Muscle of arm (tissue), 14 donors: ENCODE results near the gene MRGPRX2. TPM values are rescaled to one million over a fixed set of nuclear protein-coding genes. Genes with fewer than 3 reads are reported as not detected.

Experiments used
- DNase-seq: peaks from one replicate; pipeline ENCODE4 v3.0.0-alpha.2; 2013
- long read RNA-seq, 11 donors: transcript quantifications; one replicate each; lab custom pipeline, GENCODE V29; 2026
- polyA plus RNA-seq, 12 donors: library from polyadenylated mRNA; unstranded; fragments of 120-200 nt; gene quantifications; one replicate each; pipeline ENCODE4 v1.2.1, GENCODE V29; 2013; ENCODE audit not compliant: insufficient read length in 12 of 12

MRGPRX2 gene
- under 1 TPM in 1 of 12 donors, not detected in 11; 0.08 TPM for polyA plus RNA-seq
- long read RNA-seq, donor 1, result 0 reads
- long read RNA-seq, donor 2, result 0 reads
- long read RNA-seq, donor 3, result 0 reads
- long read RNA-seq, donor 4, result 0 reads
- long read RNA-seq, donor 5, result 0 reads
- long read RNA-seq, donor 6, result 0 reads
- long read RNA-seq, donor 7, result 0 reads
- long read RNA-seq, donor 8, result 0 reads
- long read RNA-seq, donor 9, result 0 reads
- long read RNA-seq, donor 10, result 0 reads
- long read RNA-seq, donor 11, result 0 reads

GRCh38 chr11:19060629-19061028, at the start of gene MRGPRX2:
TSS of gene MRGPRX2 (minus strand) at chr11:19060717. CDS start at chr11:19056402, 4,315 bp downstream.
- no peak for DNase-seq

GRCh38 chr11:19110295-19110694, 49.8 kb upstream of the MRGPRX2 start:
- no peak for DNase-seq

GRCh38 chr11:19107125-19107524, 46.6 kb upstream of the MRGPRX2 start:
- DNase-seq, result no peak

- DNase-seq, result no peak
Measured at GRCh38 chr11:19105011-19105410, 44.5 kb upstream of the MRGPRX2 start.

GRCh38 chr11:19102521-19102900, 42.0 kb upstream of the MRGPRX2 start:
- DNase-seq, result no peak

GRCh38 chr11:19101796-19102520, 41.4 kb upstream of the MRGPRX2 start:
- no peak for DNase-seq

GRCh38 chr11:19100885-19101284, 40.4 kb upstream of the MRGPRX2 start:
- no peak for DNase-seq

- DNase-seq, result no peak
Measured at GRCh38 chr11:19099093-19099492, 38.6 kb upstream of the MRGPRX2 start.

GRCh38 chr11:19094859-19095258, 34.3 kb upstream of the MRGPRX2 start:
- no peak for DNase-seq

GRCh38 chr11:19093976-19094375, 33.5 kb upstream of the MRGPRX2 start:
- no peak for DNase-seq

GRCh38 chr11:19092850-19093249, 32.3 kb upstream of the MRGPRX2 start:
- no peak for DNase-seq

- no peak for DNase-seq
Measured at GRCh38 chr11:19092342-19092741, 31.8 kb upstream of the MRGPRX2 start.

- no peak for DNase-seq
Measured at GRCh38 chr11:19091366-19091765, 30.8 kb upstream of the MRGPRX2 start.

GRCh38 chr11:19089421-19089820, 28.9 kb upstream of the MRGPRX2 start:
- no peak for DNase-seq

- no peak for DNase-seq
Measured at GRCh38 chr11:19088791-19089190, 28.3 kb upstream of the MRGPRX2 start.

- no peak for DNase-seq
Measured at GRCh38 chr11:19087658-19088057, 27.1 kb upstream of the MRGPRX2 start.

GRCh38 chr11:19084661-19085315, 24.3 kb upstream of the MRGPRX2 start:
- no peak for DNase-seq

- DNase-seq, result no peak
Measured at GRCh38 chr11:19083166-19083565, 22.6 kb upstream of the MRGPRX2 start.

- no peak for DNase-seq
Measured at GRCh38 chr11:19080579-19080993, 20.1 kb upstream of the MRGPRX2 start.

GRCh38 chr11:19079643-19080440, 19.3 kb upstream of the MRGPRX2 start:
- DNase-seq, result no peak

GRCh38 chr11:19077965-19078364, 17.4 kb upstream of the MRGPRX2 start:
- DNase-seq, result no peak
